ENCODE data around the gene LCMT1.
"Not testable (repeated sequence)": the region's sequence is repeated elsewhere in the genome, so short reads cannot be mapped to it uniquely, and the experiment has no call there.

The LCMT1 gene

GRCh38 chr16:25111403-25112166 lies at the start of gene LCMT1:
LCMT1 (plus strand) TSS chr16:25111742; CDS start chr16:25111884, 142 bp downstream.
- peak within 1 kb of the TSS; percentile 63 for H3K27ac ChIP-seq
- no peak for TF ChIP-seq CTCF (conservative IDR thresholded peaks at IDR 0.05)
- TF ChIP-seq ZFX (IDR thresholded peaks at IDR 0.05), result 0 out of 2 replicates have a peak, but pooled peaks have one; percentile 21

- H3K27ac ChIP-seq, result no peak overlapping the region
- TF ChIP-seq ZFX (IDR thresholded peaks at IDR 0.05) (no peak), CTCF (conservative IDR thresholded peaks at IDR 0.05) (no peak)
Measured at GRCh38 chr16:25063102-25063501, 48.4 kb upstream of the LCMT1 start.

- TF ChIP-seq CTCF (conservative IDR thresholded peaks at IDR 0.05) (no peak), ZFX (IDR thresholded peaks at IDR 0.05) (no peak)
- H3K27ac ChIP-seq, result no peak overlapping the region
Measured at GRCh38 chr16:25063865-25064264, 47.7 kb upstream of the LCMT1 start.

- not testable (repeated sequence) for H3K27ac ChIP-seq
Measured at GRCh38 chr16:25064281-25064680, 47.3 kb upstream of the LCMT1 start.

GRCh38 chr16:25064937-25065336 lies 46.6 kb upstream of the LCMT1 start:
- no peak for TF ChIP-seq ZFX (IDR thresholded peaks at IDR 0.05)
- no peak for TF ChIP-seq CTCF (conservative IDR thresholded peaks at IDR 0.05)
- no peak overlapping the region for H3K27ac ChIP-seq

GRCh38 chr16:25065899-25066298 lies 45.6 kb upstream of the LCMT1 start:
- TF ChIP-seq CTCF (conservative IDR thresholded peaks at IDR 0.05) (no peak), ZFX (IDR thresholded peaks at IDR 0.05) (no peak)
- H3K27ac ChIP-seq, result no peak overlapping the region

GRCh38 chr16:25066426-25066746 lies 45.2 kb upstream of the LCMT1 start:
- H3K27ac ChIP-seq, result no peak overlapping the region
- no peak for TF ChIP-seq ZFX (IDR thresholded peaks at IDR 0.05)

GRCh38 chr16:25066747-25067631 lies 44.6 kb upstream of the LCMT1 start:
- TF ChIP-seq CTCF (conservative IDR thresholded peaks at IDR 0.05) (no peak), ZFX (IDR thresholded peaks at IDR 0.05) (no peak)
- H3K27ac ChIP-seq, result no peak overlapping the region
